ENCODE measurements around the gene HSD3B2.

HSD3B2 gene

GRCh38 chr1:119431836-119432235 lies 16.9 kb downstream of the HSD3B2 start:
- no peak overlapping the region for H3K4me3 ChIP-seq (replicated peaks; ENCODE audit: low read depth, low read length)
- no peak for DNase-seq (ENCODE audit: extremely low read depth, low read depth)
- TF ChIP-seq, protein P1, sequence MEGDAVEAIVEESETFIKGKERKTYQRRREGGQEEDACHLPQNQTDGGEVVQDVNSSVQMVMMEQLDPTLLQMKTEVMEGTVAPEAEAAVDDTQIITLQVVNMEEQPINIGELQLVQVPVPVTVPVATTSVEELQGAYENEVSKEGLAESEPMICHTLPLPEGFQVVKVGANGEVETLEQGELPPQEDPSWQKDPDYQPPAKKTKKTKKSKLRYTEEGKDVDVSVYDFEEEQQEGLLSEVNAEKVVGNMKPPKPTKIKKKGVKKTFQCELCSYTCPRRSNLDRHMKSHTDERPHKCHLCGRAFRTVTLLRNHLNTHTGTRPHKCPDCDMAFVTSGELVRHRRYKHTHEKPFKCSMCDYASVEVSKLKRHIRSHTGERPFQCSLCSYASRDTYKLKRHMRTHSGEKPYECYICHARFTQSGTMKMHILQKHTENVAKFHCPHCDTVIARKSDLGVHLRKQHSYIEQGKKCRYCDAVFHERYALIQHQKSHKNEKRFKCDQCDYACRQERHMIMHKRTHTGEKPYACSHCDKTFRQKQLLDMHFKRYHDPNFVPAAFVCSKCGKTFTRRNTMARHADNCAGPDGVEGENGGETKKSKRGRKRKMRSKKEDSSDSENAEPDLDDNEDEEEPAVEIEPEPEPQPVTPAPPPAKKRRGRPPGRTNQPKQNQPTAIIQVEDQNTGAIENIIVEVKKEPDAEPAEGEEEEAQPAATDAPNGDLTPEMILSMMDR (IDR thresholded peaks at IDR 0.05; ENCODE audit: low read depth, low read length, missing control alignments) = no peak

GRCh38 chr1:119435052-119435451 lies 20.1 kb downstream of the HSD3B2 start:
- TF ChIP-seq, protein P1 (IDR thresholded peaks at IDR 0.05; ENCODE audit: low read depth, low read length, missing control alignments) = no peak
- DNase-seq (ENCODE audit: extremely low read depth, low read depth) = no peak
- no peak overlapping the region for H3K4me3 ChIP-seq (replicated peaks; ENCODE audit: low read depth, low read length)

GRCh38 chr1:119438761-119439160 lies 23.8 kb downstream of the HSD3B2 start:
- DNase-seq (ENCODE audit: extremely low read depth, low read depth) = no peak
- TF ChIP-seq, protein P1 (IDR thresholded peaks at IDR 0.05; ENCODE audit: low read depth, low read length, missing control alignments) = no peak

DNA sequence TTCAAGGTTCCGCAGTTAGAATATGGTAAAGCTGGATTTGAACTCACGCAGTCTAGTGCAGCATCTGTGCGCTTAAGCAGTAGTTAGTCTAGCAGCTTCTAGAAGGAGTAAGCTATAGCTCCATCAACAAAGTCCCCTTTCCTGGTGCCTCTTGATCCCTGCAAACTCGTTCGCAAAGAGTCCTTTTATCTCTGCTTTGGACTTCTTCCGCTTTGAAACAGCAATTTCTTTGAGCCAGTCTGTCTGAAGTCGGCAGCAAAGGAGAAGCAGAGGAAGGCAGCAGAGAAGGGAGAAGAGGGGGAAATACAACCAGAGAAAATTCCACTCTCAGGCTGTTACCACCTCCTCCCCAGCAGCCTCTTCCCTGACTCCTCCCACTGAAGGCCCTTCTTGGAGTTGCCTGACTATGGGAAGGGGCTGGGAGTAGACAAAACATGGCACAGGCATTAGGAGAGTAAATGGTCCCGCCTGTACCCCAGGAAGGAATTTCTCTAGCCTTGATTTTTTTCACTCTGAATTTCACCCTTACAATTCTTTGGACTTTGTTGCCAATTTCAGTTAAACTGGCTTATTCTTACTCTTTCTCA lies 25.9 kb downstream of the HSD3B2 start:
- TF ChIP-seq, protein P1 (IDR thresholded peaks at IDR 0.05; ENCODE audit: low read depth, low read length, missing control alignments) = no peak
- DNase-seq (ENCODE audit: extremely low read depth, low read depth) = no peak

More at GRCh38 chr1:119438761-119439160, 23.8 kb downstream of the HSD3B2 start:
- H3K4me3 ChIP-seq (replicated peaks; ENCODE audit: low read depth, low read length) = no peak overlapping the region

DNA sequence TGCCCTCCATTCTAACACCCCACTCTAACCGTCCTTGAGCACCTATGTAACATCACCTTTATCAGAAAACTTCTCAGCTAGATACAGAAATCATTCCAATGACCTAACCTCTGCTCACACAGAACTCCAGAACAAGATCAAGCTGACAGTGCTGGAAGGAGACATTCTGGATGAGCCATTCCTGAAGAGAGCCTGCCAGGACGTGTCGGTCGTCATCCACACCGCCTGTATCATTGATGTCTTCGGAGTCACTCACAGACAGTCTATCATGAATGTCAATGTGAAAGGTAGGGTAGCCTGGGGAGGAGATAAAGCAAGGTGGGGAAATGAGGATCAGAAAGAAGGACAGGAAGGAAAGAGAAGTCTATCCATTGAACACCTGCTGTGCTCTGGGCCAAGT lies 27.8 kb downstream of the HSD3B2 start:
- no peak for DNase-seq (ENCODE audit: extremely low read depth, low read depth)
- no peak overlapping the region for H3K4me3 ChIP-seq (replicated peaks; ENCODE audit: low read depth, low read length)
- TF ChIP-seq, protein P1 (IDR thresholded peaks at IDR 0.05; ENCODE audit: low read depth, low read length, missing control alignments) = no peak

More for the DNA sequence above, 25.9 kb downstream of the HSD3B2 start:
- no peak overlapping the region for H3K4me3 ChIP-seq (replicated peaks; ENCODE audit: low read depth, low read length)

- H3K4me3 ChIP-seq (replicated peaks; ENCODE audit: low read depth, low read length) = no peak overlapping the region
- TF ChIP-seq, protein P1 (IDR thresholded peaks at IDR 0.05; ENCODE audit: low read depth, low read length, missing control alignments) = no peak
- DNase-seq (ENCODE audit: extremely low read depth, low read depth) = no peak
Measured at GRCh38 chr1:119446321-119446720, 31.4 kb downstream of the HSD3B2 start.

Data from HFF-Myc (cell line).